Urothelium cell line (cell line): ENCODE results near the gene ASB15.
"Not testable (repeated sequence)": the region's sequence is repeated elsewhere in the genome, so short reads cannot be mapped to it uniquely, and the experiment has no call there.

Experiments used
- DNase-seq: peaks from one replicate; pipeline ENCODE4 v3.0.0; 2011; ENCODE audit warnings: low spot score, mixed read lengths
- FAIRE-seq: peaks from 2 replicates; lab custom pipeline; 2011; peaks lifted over from hg19 to GRCh38; lab: Jason Lieb, UNC

The ASB15 gene

DNA sequence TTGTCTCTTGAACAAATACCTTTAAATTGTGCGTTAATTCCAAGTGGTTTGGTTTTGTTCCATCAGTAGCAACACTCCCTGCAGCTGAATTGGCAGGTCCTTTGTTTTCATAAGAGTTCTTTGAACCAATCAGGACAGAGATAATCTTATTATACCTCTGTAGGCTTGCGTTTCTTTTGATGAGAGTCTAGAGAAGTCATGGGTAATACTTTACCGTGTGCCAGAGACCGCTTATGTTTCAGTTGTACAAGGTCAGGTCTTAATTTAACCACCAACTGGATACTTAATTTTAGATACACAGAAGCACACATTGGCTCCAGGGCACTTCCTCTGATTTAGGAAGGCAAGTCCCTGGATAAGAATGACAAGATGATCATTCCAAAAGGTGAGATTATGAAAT is at the start of gene ASB15:
Gene ASB15, plus strand, starts transcription at position 292 of the 400 bp plus-strand sequence. CDS start 12,682 bp downstream, outside the sequence.
- no peak for DNase-seq
- no peak for FAIRE-seq

DNA sequence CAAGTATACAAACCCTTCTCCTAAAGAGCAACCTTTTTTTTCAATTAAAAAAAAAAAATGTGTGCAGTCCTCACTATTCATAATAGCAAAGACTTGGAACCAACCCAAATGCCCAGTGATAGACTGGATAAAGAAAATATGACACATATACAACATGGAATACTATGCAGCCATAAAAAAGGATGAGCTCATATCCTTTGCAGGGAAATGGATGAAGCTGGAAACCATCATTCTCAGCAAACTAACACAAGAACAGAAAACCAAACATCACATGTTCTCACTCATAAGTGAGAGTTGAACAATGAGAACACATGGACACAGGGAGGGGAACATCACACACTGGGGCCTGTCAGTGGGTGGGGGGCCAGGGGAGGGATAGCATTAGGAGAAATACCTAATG is 49.5 kb upstream of the ASB15 start:
- not testable (repeated sequence) for DNase-seq, FAIRE-seq

GRCh38 chr7:123552641-123553040 is 49.0 kb upstream of the ASB15 start:
- DNase-seq = no peak
- FAIRE-seq = no peak

DNA sequence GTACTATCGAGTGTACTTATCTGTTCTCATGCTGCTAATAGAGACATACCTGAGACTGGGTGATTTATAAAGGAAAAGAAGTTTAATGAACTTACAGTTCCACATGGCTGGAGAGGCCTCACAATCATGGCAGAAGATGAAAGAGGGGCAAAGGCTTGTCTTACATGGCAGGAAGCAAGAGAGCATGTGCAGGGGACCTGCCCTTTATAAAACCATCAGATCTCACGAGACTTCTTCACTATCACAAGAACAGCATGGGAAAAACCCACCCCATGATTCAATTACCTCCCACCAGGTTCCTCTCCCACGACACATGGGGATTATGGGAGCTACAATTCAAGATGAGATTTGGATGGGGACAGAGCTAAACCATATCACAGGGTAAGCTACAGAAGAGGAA is 48.5 kb upstream of the ASB15 start:
- DNase-seq (no peak), FAIRE-seq (no peak)

- FAIRE-seq = no peak
These were observed 46.1 kb upstream of the ASB15 start for GRCh38 chr7:123555484-123555883.

DNA sequence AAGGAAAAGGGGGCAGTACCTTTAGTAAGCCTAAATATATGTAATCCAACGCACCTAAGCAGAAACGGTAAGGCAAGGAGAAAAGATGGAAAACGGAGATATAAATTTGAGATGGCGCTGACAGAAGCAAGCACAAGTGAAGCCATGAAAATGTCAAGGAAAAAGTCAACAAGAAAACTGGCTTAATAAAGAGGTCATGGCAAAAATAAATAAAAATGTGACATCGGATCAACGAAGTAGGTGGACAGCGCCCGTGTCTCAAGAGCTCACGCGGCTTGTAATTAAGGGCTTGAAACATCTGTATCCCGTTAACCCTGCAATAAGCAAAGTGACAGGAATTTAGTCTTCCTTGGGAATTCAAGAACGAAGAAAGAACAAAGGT is 44.6 kb upstream of the ASB15 start:
- FAIRE-seq = no peak

More at GRCh38 chr7:123555484-123555883, 46.1 kb upstream of the ASB15 start:
- no peak for DNase-seq

DNA sequence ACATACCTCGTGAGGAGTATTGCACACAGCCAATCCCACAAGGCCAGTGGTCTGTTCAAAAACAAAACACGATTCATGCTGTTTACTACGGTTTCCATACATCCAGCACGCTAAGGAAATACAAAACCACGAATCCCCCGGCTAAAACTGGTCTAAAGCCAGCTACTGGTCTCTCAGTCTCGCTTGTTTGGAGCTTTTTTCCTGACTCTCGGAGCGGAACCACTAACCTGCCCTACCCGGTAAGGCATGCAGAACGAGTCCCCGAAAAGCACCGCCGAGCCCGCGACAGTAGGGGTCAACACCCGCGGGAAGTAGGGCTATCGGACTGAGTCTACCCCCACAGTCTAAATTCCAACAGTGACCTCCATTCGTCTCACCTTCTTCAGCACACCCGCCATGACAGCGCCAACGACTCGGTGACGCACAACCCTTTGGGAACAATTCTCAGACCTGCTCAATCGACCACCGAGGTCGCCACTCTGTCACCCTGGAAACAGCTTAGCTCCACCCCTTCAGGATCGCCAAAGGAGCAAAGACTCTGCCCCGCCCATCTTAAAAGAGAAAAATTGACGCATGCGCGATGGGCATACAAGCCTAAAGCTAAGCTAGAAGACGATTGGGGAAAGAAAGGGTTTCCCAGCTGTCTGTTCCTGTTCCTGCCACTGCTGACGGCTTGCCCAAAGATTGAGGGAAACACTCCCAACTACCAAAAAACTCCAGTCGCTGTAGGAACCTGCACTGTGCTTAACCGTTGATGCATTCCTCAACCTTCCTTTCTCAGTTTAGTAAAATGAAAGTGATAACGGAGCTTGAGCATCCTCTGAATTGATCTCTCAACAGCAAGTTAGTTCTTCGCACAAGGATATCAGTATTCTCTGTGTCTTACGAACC is 44.0 kb upstream of the ASB15 start, which contains the start of gene NDUFA5:
Gene NDUFA5, minus strand, starts transcription at position 421 of the 891 bp plus-strand sequence. Its CDS starts 23 bp downstream, at position 398.
- no peak for FAIRE-seq
- peak; percentile 86 for DNase-seq

More for the DNA sequence above, 44.6 kb upstream of the ASB15 start:
- DNase-seq = no peak

GRCh38 chr7:123558289-123558874 is 43.2 kb upstream of the ASB15 start:
- no peak for FAIRE-seq

DNA sequence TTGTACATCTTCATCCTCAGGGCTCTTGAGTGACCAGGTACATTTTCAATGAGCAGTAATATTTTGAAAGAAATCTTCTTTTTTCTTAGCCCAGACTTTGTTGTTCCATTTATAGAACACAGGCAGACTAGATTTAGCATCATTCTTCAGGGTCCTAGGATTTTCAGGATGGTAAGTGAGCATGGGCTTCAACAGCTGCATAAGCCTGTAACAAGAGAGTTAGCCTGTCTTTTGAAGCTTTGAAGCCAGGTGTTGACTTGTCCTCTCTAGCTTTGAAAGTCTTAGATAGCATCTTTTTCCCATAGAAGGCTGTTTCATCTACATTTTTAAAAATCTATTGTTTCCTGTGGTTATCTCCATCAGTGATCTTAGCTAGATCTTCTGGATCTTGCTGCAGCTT is 39.5 kb upstream of the ASB15 start:
- no peak for FAIRE-seq
- no peak for DNase-seq

More at GRCh38 chr7:123558289-123558874, 43.2 kb upstream of the ASB15 start:
- DNase-seq = no peak

DNA sequence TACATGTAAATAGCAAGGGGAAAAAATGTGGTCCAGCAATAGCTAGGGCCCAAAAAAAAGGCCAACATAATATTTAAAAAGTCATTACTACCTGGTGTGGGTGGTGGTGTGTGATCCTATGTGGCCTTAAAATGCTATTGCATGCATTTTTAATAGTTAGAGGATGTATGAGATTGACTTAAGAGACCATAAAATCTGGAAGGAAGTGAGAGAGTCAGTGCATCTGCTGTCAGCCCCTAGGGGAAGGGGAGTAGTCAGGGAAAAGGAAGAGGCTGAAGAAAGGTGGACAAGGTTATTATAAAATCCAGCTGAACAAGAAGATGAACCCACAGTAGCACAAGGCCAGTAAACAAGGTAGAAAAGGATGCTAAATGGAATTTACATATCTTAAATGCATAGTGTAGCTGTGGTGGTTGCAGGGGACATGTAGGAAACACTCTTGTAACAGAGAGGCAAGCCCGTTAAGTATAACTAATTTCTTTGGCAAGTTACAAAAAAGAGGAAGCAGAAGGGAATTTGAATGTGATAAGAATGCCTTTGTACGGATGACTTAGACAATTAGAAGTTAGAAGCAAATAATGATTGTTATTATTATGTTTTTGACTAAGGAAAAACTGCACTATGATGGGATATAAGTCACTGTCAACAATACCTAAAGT is 32.1 kb upstream of the ASB15 start:
- DNase-seq = no peak
- FAIRE-seq = no peak

DNA sequence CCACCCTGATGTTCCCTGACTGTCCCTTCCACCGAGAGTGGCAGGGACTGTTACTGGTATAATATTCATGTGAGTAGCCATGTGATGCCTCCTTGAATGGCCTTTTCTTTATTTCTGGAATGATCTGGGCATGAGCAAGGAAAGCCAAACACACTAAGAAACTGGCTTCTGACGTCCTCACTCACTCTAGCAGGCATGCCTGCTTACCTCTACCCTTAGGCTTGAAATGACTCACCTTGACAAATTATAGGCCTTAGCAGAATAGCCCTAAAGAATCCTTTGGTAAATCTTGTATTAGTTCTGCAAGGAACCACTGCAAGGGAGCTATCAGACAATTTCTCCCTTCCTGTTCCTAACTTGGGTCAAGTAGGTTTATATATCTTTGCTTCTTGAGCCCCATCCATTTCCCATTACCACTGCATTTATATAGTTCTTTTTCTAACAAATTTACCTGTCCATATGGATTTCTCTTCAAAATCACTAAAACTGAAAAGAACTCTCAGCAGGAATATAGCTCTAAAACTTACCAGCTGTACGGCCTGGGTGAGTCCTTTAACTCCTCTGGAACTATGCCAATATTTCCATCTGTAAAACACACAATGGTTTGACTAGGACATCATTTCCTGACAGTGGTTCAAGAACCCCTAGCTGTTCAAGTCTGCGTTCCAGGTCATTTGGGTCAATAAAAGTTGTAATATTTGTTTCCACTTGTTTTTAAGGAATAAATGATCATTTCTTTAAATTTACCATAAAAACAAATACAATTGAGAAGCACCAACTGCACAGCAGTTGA is 31.0 kb upstream of the ASB15 start:
- FAIRE-seq = no peak
- peak; percentile 2 for DNase-seq

- FAIRE-seq = no peak
- no peak for DNase-seq
These were observed 30.4 kb upstream of the ASB15 start for GRCh38 chr7:123571187-123571586.

- FAIRE-seq = no peak
These were observed 29.9 kb upstream of the ASB15 start for GRCh38 chr7:123571684-123572083.

DNA sequence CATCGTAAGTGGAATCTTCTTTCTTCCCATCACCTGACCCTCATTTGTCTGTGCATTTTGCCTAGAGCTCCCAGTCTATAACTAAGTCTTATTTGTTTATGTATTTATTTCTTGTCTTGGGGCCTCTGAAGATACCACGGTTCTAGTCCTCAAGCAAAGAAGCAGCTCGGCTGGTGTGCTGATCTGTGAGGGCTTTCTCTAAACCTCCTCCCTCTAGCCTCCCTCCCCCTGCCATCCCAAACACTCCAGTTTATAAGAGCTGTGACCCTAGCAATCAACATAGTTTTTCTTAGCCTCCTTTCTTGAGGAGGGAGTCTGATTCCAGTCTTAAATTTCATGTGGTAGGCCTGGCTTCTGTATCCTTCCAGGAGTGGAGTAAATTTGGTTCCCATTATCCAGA is 28.3 kb upstream of the ASB15 start:
- FAIRE-seq (no peak), DNase-seq (no peak)

More at GRCh38 chr7:123571684-123572083, 29.9 kb upstream of the ASB15 start:
- DNase-seq = no peak

DNA sequence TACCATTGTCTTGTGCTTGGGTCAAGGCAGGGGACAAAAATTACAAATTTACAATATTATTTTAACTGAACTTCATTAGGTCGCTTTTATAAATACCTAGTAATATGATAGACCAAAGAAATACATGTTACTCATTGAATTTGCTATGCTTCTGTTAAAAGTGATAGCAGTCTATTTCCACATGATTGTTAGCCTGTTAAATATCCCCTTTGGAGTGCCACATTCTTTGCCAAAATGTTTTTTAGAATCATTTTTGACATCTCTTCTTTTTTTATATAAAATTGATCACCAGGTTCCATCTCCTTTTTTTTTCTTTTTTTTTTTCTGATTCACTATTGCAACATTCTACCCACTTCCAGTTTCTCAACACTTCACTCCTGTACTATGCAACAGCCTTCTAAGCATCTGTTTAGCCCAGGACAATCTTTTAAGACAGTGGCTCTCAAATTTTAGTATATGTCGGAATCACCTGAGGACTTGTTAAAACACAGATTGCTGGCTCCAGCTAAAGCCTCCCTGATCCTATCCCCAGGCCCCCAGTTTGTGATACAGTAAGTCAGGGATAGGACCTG is 27.6 kb upstream of the ASB15 start:
- FAIRE-seq (no peak), DNase-seq (no peak)

- no peak for FAIRE-seq
- DNase-seq = no peak
These were observed 22.2 kb upstream of the ASB15 start for GRCh38 chr7:123579416-123579815.

GRCh38 chr7:123580406-123581161 is 21.0 kb upstream of the ASB15 start:
- FAIRE-seq = no peak
- peak; percentile 24 for DNase-seq

DNA sequence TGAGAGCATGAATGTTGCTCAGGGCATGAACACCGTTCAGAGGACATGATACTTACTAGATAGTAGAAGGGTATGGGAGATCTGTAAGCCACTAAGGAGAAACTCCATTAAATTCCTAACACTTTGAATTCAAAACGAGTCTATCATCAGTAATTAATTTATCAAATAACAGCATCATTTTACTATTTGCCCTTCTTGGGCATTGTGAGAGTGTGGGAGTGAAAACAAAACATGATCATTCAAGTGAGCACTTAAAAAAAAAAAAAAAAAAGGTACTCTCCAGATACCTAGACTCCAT is 20.5 kb upstream of the ASB15 start:
- FAIRE-seq (no peak), DNase-seq (no peak)

DNA sequence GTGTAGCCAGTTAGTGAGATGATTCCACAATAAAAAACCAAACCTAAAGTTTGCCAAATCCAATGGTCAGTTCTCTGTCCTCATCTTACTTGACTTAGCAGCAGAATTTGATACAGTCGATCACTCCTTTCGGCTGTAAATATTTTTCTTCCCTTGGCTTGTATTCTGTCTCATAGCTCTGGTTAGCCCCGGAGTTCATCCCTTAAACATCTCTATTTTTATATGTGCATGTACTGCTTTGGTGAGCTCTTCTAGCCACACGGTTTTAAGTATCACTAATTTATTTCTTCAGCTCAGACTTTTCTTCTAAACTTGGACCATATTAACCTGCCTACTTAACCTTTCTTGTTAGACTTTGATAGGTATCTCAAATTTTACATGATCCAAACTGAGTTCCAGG is 17.8 kb upstream of the ASB15 start:
- FAIRE-seq = no peak
- DNase-seq = no peak

DNA sequence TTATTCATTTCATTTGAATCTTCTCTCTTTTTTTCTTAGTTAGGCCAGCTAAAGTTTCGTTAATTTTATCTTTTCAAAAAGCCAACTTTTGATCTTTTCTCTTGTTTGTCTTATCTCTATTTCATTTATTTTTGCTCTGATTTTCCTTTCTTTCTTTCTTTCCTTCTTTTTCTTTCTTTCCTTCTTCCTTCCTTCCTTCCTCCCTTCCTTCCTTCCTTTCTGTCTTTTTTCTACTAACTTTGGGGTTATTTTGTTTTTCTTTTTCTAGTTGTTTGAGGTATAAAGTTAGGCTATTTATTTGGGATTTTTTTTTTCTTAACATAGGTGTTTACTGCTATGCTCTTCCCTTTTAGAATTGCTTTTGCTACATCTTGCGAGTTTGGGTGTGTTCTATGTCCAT is 13.2 kb upstream of the ASB15 start:
- FAIRE-seq (no peak), DNase-seq (no peak)
